Activated T-helper 2 cell treated with anti-CD3 and anti-CD28 coated beads, Interferon-gamma antibody, Interleukin-2, Interleukin-4, amounts not matched to agents 10 μg/mL and 5 μg/mL and 100 μg/mL, durations not matched to agents 14 hours and 24 hours and 36 hours (primary cell): ENCODE measurements around the gene ANKRD11. TPM values are rescaled to one million over a fixed set of nuclear protein-coding genes. Genes with fewer than 3 reads are reported as not detected.

Source experiments
- DNase-seq: peaks from one replicate; pipeline ENCODE4 v3.0.0; 2021; ENCODE audit warnings: low spot score
- H3K27ac Mint-ChIP-seq: one replicate; pipeline ENCODE4 v1.8.0; 2021; ENCODE audit warnings: mixed read lengths
- H3K27me3 Mint-ChIP-seq: one replicate; pipeline ENCODE4 v1.8.0; 2021; ENCODE audit warnings: low read depth, mixed read lengths
- H3K36me3 Mint-ChIP-seq: one replicate; pipeline ENCODE4 v1.8.0; 2021; ENCODE audit warnings: low read depth, mixed read lengths
- H3K4me1 Mint-ChIP-seq: one replicate; pipeline ENCODE4 v1.8.0; 2021; ENCODE audit warnings: low read depth, mixed read lengths
- H3K4me3 Mint-ChIP-seq: one replicate; pipeline ENCODE4 v1.8.0; 2021; ENCODE audit warnings: low read depth, mild to moderate bottlenecking, moderate library complexity, mixed read lengths
- H3K9me3 Mint-ChIP-seq: one replicate; pipeline ENCODE4 v1.8.0; 2021; ENCODE audit warnings: mixed read lengths
- intact Hi-C: fragments of 100-400 bp; cut with micrococcal nuclease; formaldehyde crosslinking; loops from one replicate; pipeline ENCODE4 v1.15.1; 2023
- total RNA-seq: library from RNA; stranded (reverse); gene quantifications from 2 replicates; pipeline ENCODE4 v1.2.3, GENCODE V29; 2022

Gene ANKRD11
- total RNA-seq, 1 donor from 2014 or later: 144 TPM

DNA sequence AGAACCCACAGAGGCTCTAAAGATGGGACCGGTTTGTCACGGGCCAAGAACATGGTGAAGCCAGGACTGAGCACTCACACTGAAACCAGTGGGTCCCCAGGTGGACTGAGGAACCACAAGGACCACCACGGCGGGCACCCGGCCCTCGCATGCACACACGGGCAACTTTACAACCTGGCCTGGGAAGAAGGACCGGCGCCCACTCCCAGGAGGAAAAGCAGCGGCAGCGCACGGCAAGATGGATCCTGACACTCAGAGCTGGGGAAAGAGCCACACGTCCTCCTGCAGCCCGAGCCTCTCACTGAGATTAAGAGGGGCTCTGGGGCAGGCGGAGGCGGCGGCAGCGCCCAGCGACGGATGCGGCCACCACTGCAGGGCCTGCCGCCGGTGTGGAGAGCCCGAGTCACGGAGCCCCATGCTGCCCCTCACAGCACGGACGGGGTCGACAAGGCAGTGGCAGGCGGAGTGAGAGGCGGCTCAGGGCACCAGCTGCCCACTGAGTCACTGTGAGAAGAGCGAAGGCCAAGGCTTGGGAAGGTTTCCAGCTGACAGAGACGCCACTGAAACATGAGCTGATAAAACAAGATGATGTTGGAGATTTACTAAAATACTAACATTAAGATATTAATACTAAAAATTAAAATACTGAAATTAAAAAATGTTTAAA lies 118.3 kb downstream of the ANKRD11 start:
- DNase-seq: no peak
- Mint-ChIP-seq H3K27me3 (no peaks in the 10 kb centered on the region), H3K4me3 (no peak overlapping the region), H3K9me3 (peaks cover 4% of the 10 kb centered on the region), H3K27ac (no peak overlapping the region), H3K4me1 (peaks cover 33% of the 10 kb centered on the region), H3K36me3 (peaks cover 17% of the 10 kb centered on the region)
- intact Hi-C loops: no loop called here

DNA sequence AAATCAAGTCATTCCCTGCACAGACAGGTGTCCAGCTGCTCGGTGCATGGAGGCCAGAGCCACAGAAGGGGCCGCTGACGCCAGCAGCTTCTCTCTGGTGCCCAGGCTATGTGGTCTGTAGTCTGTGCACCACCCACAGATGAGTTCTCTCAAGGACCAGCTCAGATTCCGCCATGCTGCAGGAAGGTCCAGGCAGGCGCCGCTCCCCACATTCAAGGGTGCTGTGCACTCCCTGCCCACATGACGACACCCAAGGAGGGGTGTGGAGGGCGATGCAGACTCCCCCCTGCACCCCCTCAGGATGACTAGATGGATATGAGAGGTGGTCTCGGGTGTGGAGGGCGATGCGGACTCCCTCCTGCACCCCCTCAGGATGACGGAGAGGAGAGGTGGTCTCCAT lies 119.0 kb downstream of the ANKRD11 start:
- H3K36me3 Mint-ChIP-seq: peaks cover 19% of the 10 kb centered on the region
- H3K27ac Mint-ChIP-seq: no peak overlapping the region
- no peaks in the 10 kb centered on the region for H3K27me3 Mint-ChIP-seq
- peaks cover 36% of the 10 kb centered on the region for H3K4me1 Mint-ChIP-seq
- DNase-seq: no peak
- H3K9me3 Mint-ChIP-seq: peaks cover 4% of the 10 kb centered on the region
- H3K4me3 Mint-ChIP-seq: no peak overlapping the region
- intact Hi-C loops: no loop called here

DNA sequence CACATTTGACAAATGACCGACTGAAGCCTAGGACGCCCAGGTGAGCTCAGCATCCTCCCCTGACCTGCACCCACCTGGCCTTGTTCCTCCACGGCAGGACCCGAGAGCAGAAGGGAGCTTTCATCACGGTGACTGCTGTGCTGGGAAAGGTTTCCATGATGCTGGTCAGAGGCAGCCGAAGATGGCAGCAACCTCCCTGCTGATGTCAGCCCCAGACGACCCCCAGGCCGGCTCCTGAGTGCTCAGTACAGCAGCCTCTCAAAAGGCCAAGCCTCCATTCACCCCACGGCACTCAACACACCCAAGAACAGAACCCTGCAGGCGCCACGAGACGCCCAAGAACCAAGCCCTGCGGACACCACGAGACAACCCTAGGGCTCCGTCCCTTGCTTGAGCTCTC lies 119.8 kb downstream of the ANKRD11 start:
- intact Hi-C loops: no loop called here
- no peak overlapping the region for H3K4me3 Mint-ChIP-seq

DNA sequence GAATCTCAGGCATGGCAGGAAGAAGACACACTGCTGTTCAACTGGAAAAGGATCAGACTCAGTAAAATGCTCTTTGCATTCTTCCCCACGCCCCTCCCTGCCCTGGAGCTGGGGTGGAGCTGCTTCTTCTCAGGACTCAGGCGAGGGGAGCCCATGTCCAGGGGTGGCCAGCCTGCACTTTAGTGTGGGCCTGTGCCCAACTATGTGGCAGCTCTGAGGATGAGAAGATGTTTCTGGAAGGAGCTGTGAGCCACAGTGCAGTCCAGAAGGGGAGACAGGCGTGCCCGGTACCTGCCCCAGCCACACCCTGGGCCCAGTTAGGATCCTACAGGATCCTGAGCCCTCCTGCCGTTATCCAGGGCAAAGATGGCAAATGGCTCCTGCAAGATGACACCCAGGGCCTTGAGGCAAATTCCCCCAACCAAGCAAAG lies 120.3 kb downstream of the ANKRD11 start:
- intact Hi-C loops: no loop called here
- no peaks in the 10 kb centered on the region for H3K27me3 Mint-ChIP-seq
- peaks cover 47% of the 10 kb centered on the region for H3K4me1 Mint-ChIP-seq
- H3K4me3 Mint-ChIP-seq: no peak overlapping the region
- DNase-seq: no peak
- peaks cover 23% of the 10 kb centered on the region for H3K36me3 Mint-ChIP-seq
- H3K9me3 Mint-ChIP-seq: no peaks in the 10 kb centered on the region
- H3K27ac Mint-ChIP-seq: peak overlapping the region; percentile 33

More for the DNA sequence above, 119.8 kb downstream of the ANKRD11 start:
- Mint-ChIP-seq H3K27me3 (no peaks in the 10 kb centered on the region), H3K36me3 (peaks cover 19% of the 10 kb centered on the region), H3K4me1 (peaks cover 42% of the 10 kb centered on the region), H3K9me3 (no peaks in the 10 kb centered on the region), H3K27ac (no peak overlapping the region)
- no peak for DNase-seq

DNA sequence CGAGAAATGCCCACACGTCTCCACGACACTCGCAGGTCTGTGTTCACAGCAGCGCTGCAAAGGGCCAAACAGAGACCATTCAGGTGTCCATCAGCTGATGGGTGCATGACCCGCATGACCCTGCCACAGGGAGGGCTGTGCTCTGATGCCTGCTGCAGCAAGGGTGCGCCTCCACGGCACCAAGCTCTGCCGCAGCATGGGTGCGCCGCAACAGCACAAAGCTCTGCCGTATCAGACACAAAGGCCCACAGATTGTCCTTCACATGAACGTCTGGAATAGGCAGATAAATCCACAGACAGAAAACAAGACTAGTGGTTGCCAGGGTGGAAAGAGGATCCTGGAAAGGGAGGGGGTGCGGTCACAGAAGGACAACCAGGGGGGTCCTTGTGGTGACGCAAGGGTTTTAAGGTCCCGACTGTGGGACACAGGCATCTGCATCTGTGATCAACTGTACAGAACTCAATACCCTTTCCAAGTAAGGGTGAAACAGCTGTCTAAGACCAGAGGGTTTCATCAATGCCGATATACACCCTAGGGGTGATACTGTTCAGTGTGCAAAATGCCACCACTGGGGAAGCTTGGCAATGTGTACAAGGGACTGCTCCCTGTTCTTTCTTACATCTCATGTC lies 121.0 kb downstream of the ANKRD11 start:
- H3K27ac Mint-ChIP-seq: no peak overlapping the region
- H3K4me3 Mint-ChIP-seq: no peak overlapping the region
- peaks cover 51% of the 10 kb centered on the region for H3K4me1 Mint-ChIP-seq
- H3K27me3 Mint-ChIP-seq: no peaks in the 10 kb centered on the region
- H3K36me3 Mint-ChIP-seq: peaks cover 25% of the 10 kb centered on the region
- no peaks in the 10 kb centered on the region for H3K9me3 Mint-ChIP-seq
- DNase-seq: no peak
- intact Hi-C loops: no loop called here

DNA sequence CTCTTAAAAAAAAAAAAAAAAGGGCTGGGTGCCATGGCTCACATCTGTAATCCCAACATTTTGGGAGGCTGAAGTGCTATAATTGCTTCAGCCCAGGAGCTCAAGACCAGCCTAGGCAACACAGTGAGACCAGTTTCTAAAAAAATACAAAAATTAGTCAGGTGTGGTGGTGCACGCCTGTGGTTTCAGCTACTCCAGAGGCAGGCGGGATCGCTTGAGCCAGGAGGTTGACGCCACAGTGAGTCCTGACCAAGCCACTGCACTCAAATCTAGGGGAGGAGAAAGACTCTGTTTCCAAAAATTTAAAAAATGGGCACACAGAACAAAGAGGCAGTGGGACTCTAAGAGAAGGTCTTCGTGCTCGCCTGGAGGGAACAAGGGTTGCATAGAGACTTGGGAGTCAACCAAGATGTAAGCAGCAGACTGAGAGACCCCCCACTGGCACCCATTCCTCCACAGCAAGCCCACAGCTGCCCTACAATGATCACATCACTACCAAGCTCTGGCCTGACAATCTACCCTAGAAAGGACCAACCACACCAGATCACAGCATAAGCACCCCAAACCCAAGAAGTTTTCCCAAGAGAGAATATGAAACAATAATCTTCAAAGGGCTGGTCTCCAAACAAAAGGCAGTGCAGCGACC lies 121.6 kb downstream of the ANKRD11 start:
- intact Hi-C loops: no loop called here
- H3K36me3 Mint-ChIP-seq: peaks cover 25% of the 10 kb centered on the region
- H3K4me3 Mint-ChIP-seq: no peak overlapping the region
- no peaks in the 10 kb centered on the region for H3K27me3 Mint-ChIP-seq
- H3K4me1 Mint-ChIP-seq: peaks cover 57% of the 10 kb centered on the region
- no peak for DNase-seq
- peak overlapping the region; percentile 30 for H3K27ac Mint-ChIP-seq
- no peaks in the 10 kb centered on the region for H3K9me3 Mint-ChIP-seq

DNA sequence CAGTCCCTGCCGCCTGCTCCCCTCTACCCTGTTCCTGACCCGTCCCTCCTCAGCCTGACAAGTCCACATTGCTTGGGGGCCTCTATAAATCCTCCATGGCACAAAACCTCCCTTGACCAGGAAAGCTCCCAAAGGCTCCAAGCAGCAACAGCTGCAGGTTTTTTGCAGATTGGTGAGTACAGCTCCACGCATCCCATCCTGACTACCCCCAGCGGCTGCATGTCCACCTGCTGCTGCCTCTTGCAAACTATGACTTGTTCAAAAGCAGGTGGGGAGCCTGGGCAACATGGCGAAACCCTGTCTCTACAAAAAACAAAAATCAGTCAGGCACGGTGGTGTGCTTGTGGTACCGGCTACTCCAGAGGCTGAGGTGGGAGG lies 122.8 kb downstream of the ANKRD11 start:
- Mint-ChIP-seq H3K27ac (no peak overlapping the region), H3K36me3 (peaks cover 19% of the 10 kb centered on the region), H3K9me3 (no peaks in the 10 kb centered on the region), H3K4me1 (peaks cover 60% of the 10 kb centered on the region), H3K4me3 (no peak overlapping the region), H3K27me3 (no peaks in the 10 kb centered on the region)
- no peak for DNase-seq
- intact Hi-C loops: no loop called here

DNA sequence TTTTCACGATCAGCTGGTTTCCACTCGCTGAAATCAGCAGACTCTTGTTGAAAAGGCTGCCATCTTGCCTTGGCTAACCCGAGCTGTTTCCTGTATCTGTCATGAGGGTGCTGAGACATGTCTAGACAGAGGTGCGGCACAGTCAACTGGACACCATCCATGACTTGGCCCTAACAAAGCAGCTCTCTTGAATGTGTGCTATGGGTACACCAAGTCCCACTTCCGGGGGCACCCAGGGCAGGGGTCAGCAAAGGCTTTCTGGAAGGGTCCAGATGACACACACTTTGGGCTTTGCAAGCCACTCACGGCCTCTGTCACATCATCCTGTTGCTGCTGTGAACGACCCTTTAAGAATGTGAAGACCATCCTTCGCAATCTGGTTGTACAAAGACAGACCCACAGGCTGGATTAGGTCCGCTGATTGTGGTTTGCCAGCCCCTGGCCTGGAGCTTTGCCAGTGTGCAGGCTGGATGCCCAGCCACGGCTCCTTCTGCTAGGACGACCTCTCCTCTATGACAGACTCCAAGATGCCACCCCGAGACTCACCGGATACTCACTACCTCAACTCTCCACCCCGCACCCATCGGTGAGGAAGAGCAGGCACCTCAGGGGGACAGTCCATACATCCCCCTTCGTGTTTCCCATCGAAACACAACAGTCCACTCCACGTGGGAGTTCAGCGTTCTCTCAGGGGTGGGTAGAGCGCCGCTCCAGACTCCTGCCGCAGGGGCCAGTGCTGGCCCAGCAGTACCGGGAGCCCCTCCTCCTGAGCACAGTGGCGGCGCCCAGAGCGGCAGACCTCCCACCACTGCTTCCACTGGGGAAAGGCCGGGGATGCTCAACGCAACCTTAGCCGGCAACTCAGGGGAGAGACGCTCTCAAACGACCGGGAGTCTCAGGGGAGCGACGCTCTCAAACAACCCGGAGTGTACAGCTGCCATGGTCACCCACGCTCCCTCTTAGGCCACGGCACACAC lies 123.5 kb downstream of the ANKRD11 start:
- Mint-ChIP-seq H3K9me3 (no peaks in the 10 kb centered on the region), H3K4me1 (peaks cover 66% of the 10 kb centered on the region), H3K4me3 (no peak overlapping the region), H3K27ac (peak overlapping the region; percentile 63), H3K27me3 (no peaks in the 10 kb centered on the region), H3K36me3 (peaks cover 19% of the 10 kb centered on the region)
- intact Hi-C loops: no loop called here
- DNase-seq: no peak

DNA sequence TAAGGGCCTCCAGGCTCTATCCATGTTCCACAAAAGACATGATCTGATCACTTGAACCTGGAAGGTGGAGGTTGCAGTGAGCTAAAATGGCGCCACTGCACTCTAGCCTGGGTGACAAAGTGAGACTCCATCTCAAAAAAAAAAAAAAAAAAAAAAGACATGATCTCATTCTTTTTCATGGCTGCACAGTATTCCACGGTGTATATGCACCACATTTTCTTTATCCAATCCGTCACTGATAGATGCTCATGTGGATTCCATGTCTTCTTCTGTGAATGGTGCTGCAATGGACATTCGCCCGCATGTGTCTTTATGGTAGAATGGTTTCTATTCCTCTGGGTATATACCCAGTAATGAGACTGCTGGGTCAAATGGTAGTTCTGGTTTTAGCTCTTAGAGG lies 124.4 kb downstream of the ANKRD11 start:
- H3K27ac Mint-ChIP-seq: peak overlapping the region; percentile 63

DNA sequence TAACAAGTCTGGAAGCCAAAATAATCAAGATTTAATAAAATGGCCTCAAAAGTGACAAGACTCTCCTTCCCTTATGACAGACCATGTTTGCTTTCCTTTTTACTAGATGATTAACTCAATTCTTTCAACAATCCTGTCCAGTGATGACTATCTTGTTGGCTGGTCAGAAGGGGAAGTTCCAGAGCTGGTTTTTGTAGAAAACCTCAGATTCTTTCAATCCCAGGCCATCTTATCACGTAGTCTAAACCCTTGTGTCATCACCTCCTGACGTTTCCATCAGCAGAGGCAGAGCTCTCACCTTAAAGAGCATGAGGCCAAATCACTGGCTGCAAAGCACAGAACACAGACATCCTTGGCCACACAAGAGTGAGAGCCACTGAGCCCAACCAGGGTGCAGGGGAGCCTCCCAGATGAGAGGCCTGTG lies 125.3 kb downstream of the ANKRD11 start:
- peaks cover 29% of the 10 kb centered on the region for H3K36me3 Mint-ChIP-seq
- H3K27me3 Mint-ChIP-seq: no peaks in the 10 kb centered on the region
- intact Hi-C loops: no loop called here
- peaks cover 80% of the 10 kb centered on the region for H3K4me1 Mint-ChIP-seq
- no peak overlapping the region for H3K4me3 Mint-ChIP-seq
- H3K27ac Mint-ChIP-seq: peak overlapping the region; percentile 75
- no peaks in the 10 kb centered on the region for H3K9me3 Mint-ChIP-seq
- DNase-seq: no peak

More for the DNA sequence above, 124.4 kb downstream of the ANKRD11 start:
- Mint-ChIP-seq H3K9me3 (no peaks in the 10 kb centered on the region), H3K4me3 (no peak overlapping the region), H3K36me3 (peaks cover 20% of the 10 kb centered on the region), H3K4me1 (peaks cover 73% of the 10 kb centered on the region), H3K27me3 (no peaks in the 10 kb centered on the region)
- no peak for DNase-seq
- intact Hi-C loops: no loop called here

DNA sequence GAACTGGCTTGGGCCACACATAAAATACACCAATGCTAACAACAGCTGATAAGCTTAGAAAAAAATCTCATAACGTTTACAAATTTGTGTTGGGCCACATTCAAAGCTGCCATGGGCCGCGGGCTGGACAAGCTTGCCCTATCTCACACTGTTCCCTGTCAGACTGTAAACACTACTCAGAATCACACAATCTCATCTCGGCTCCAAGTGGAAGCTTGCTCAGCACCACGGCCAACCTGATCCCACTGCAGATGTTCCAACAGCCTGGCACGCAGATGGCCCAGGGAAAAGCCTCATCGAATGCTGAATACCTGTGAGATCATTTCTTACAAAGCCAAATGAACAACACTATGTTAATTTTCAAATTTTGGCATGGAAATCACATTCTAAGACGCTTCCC lies 125.8 kb downstream of the ANKRD11 start:
- intact Hi-C loops: no loop called here
- DNase-seq: no peak
- H3K27me3 Mint-ChIP-seq: no peaks in the 10 kb centered on the region
- peak overlapping the region; percentile 90 for H3K27ac Mint-ChIP-seq
- H3K9me3 Mint-ChIP-seq: no peaks in the 10 kb centered on the region
- no peak overlapping the region for H3K4me3 Mint-ChIP-seq
- peaks cover 33% of the 10 kb centered on the region for H3K36me3 Mint-ChIP-seq
- peaks cover 80% of the 10 kb centered on the region for H3K4me1 Mint-ChIP-seq

DNA sequence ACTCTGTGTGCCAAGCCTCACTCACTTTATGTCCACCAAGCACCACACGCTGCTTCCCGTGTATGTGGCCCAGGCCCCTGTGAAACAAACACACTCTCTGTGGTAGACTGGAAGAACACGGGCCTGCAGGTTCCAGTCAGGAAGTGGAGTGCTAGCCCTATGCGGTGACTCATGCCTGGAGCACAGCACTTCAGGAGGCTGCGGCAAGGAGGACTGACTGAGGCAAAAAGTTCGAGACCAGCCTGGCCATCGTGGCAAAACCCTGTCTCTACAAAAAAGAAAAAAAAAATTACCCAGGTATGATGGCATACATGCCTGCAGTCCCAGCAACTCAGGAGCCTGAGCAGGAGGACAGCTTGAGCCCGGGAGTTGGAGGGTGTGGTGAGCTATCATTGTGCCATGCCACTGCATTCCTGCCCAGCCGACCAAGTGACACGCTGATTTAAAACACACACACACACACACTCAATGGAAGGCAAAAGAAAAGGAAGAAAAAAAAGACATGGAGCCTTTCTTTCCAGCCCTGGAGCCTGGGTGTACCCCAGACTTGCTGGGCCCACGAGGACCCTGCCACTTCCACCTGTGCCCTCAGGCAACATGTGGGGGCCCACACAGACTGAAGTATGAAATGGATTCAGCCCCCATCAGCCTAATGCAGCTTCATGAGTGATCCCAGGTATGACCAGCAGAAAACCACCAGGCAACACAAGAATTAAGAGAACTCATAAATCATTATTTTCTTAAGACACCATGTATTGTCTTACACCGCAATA lies 126.6 kb downstream of the ANKRD11 start:
- H3K4me3 Mint-ChIP-seq: peak overlapping the region; percentile 50
- intact Hi-C loops: no loop called here
- peaks cover 84% of the 10 kb centered on the region for H3K4me1 Mint-ChIP-seq
- H3K27me3 Mint-ChIP-seq: no peaks in the 10 kb centered on the region
- DNase-seq: peak; percentile 35
- H3K36me3 Mint-ChIP-seq: peaks cover 39% of the 10 kb centered on the region
- peak overlapping the region; percentile 90 for H3K27ac Mint-ChIP-seq
- H3K9me3 Mint-ChIP-seq: no peaks in the 10 kb centered on the region
